Activated CD4-positive, alpha-beta T cell treated with anti-CD3 and anti-CD28 coated beads, Interleukin-2, amount 10 ng/mL, durations not matched to agents 7 days and 5 days (primary cell): Measurements from ENCODE around the gene TCN2. TPM values are rescaled to one million over a fixed set of nuclear protein-coding genes. Genes with fewer than 3 reads are reported as not detected.
"Not testable (repeated sequence)": the region's sequence is repeated elsewhere in the genome, so short reads cannot be mapped to it uniquely, and the experiment has no call there.

Source experiments
- CTCF ChIA-PET: fragments of 350-600 bp; sonication (Branson Sonifier 250); formaldehyde crosslinking; loops from one replicate; lab custom pipeline; 2021; ENCODE audit warnings: antibody characterized with exemption; lab: Charles Lee
- POLR2A ChIA-PET: fragments of 350-600 bp; sonication (Branson Sonifier 250); formaldehyde crosslinking; loops from one replicate; lab custom pipeline; 2021; ENCODE audit warnings: antibody characterized with exemption; lab: Charles Lee
- DNase-seq: peaks from one replicate; pipeline ENCODE4 v3.0.0-alpha.2; 2020
- H3K27ac Mint-ChIP-seq: one replicate; pipeline ENCODE4 v1.8.0; 2021; ENCODE audit warnings: mild to moderate bottlenecking, moderate library complexity, mixed read lengths
- H3K27me3 Mint-ChIP-seq: one replicate; pipeline ENCODE4 v1.8.0; 2021; ENCODE audit warnings: mixed read lengths
- H3K36me3 Mint-ChIP-seq: one replicate; pipeline ENCODE4 v1.8.0; 2021; ENCODE audit warnings: low read depth, mixed read lengths
- H3K4me1 Mint-ChIP-seq: one replicate; pipeline ENCODE4 v1.8.0; 2021; ENCODE audit warnings: mixed read lengths
- H3K4me3 Mint-ChIP-seq: one replicate; pipeline ENCODE4 v1.8.0; 2021; ENCODE audit warnings: mild to moderate bottlenecking, moderate library complexity, mixed read lengths
- H3K9me3 Mint-ChIP-seq: one replicate; pipeline ENCODE4 v1.8.0; 2021; ENCODE audit warnings: mixed read lengths
- total RNA-seq, 2 experiments: library from RNA; stranded (reverse); gene quantifications; one replicate each; pipeline ENCODE4 v1.2.3, GENCODE V29; 2021

The TCN2 gene
- total RNA-seq, 2 experiments from 2014 or later: 0.32 to 0.54 TPM

GRCh38 chr22:30607300-30607930 is 441 bp downstream of the TCN2 start:
- ChIA-PET CTCF (interaction anchor here (0.6 to 2.9 kb wide), 8 partner anchors 9 to 156 kb away, joined by 3 to 11 read pairs (median 4); no protein-coding TSS in a partner anchor), POLR2A (interaction anchor here (0.7 kb wide), 1 partner anchor 37 kb away, joined by 3 read pairs; no protein-coding TSS in a partner anchor)
- Mint-ChIP-seq H3K9me3 (no peaks in the 10 kb centered on the region), H3K27me3 (peaks cover 1% of the 10 kb centered on the region), H3K27ac (peak overlapping the region; percentile 84), H3K36me3 (no peaks in the 10 kb centered on the region), H3K4me1 (peaks cover 43% of the 10 kb centered on the region), H3K4me3 (peak overlapping the region; percentile 4)
- DNase-seq: no peak

DNA sequence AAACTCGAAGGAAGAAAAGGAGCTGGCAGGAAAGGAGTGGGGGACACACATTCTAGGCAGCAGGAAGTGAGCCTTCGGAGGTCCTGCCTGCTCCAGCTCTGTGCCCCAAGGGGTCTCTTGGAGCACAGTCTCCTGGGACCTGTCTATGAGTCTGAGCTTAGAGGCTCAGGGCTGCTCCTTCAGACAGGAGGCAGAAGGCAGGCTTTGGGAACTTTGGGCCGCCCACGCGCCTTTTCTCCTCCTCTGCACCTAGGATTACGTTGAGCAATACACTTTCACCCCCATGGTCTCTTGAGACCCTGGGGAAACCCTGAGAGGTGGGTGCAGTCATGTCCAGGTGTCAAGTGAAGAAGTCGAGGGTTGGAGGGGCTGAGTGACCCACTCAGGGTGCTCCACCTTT is 965 bp downstream of the TCN2 start:
- Mint-ChIP-seq H3K9me3 (no peaks in the 10 kb centered on the region), H3K4me1 (peaks cover 43% of the 10 kb centered on the region), H3K27me3 (peaks cover 1% of the 10 kb centered on the region), H3K27ac (no peak overlapping the region), H3K36me3 (no peaks in the 10 kb centered on the region), H3K4me3 (no peak overlapping the region)
- POLR2A ChIA-PET: no interaction called here
- no peak for DNase-seq
- CTCF ChIA-PET: interaction anchor here (0.6 to 2.9 kb wide), 7 partner anchors 8 to 156 kb away, joined by 3 to 11 read pairs (median 4); no protein-coding TSS in a partner anchor

- H3K27me3 Mint-ChIP-seq: peaks cover 1% of the 10 kb centered on the region
- POLR2A ChIA-PET: no interaction called here
- H3K27ac Mint-ChIP-seq: peak overlapping the region; percentile 25
- H3K4me1 Mint-ChIP-seq: peaks cover 43% of the 10 kb centered on the region
- no peaks in the 10 kb centered on the region for H3K36me3 Mint-ChIP-seq
- CTCF ChIA-PET: interaction anchor here (0.6 to 1.5 kb wide), 4 partner anchors 10 to 132 kb away, joined by 3 to 10 read pairs (median 3); no protein-coding TSS in a partner anchor
- no peak overlapping the region for H3K4me3 Mint-ChIP-seq
- DNase-seq: peak; percentile 40
- no peaks in the 10 kb centered on the region for H3K9me3 Mint-ChIP-seq
These were observed 2.5 kb downstream of the TCN2 start for GRCh38 chr22:30609260-30610185.

GRCh38 chr22:30610299-30610698 is 3.3 kb downstream of the TCN2 start:
- H3K4me3 Mint-ChIP-seq: no peak overlapping the region
- no peaks in the 10 kb centered on the region for H3K9me3 Mint-ChIP-seq
- DNase-seq: no peak
- peaks cover 43% of the 10 kb centered on the region for H3K4me1 Mint-ChIP-seq
- peaks cover 1% of the 10 kb centered on the region for H3K27me3 Mint-ChIP-seq
- no peaks in the 10 kb centered on the region for H3K36me3 Mint-ChIP-seq
- H3K27ac Mint-ChIP-seq: no peak overlapping the region
- ChIA-PET POLR2A (no interaction called here), CTCF (interaction anchor here (0.6 to 1.5 kb wide), 3 partner anchors 9 to 132 kb away, joined by 3 to 10 read pairs (median 3); no protein-coding TSS in a partner anchor)

GRCh38 chr22:30611197-30611596 is 4.2 kb downstream of the TCN2 start:
- Mint-ChIP-seq H3K27ac (no peak overlapping the region), H3K36me3 (no peaks in the 10 kb centered on the region), H3K9me3 (no peaks in the 10 kb centered on the region), H3K4me1 (peaks cover 36% of the 10 kb centered on the region), H3K27me3 (peaks cover 1% of the 10 kb centered on the region), H3K4me3 (no peak overlapping the region)
- ChIA-PET CTCF (interaction anchor here (0.8 to 2.1 kb wide), 2 partner anchors 11 to 152 kb away, joined by 3 to 6 read pairs; no protein-coding TSS in a partner anchor), POLR2A (no interaction called here)
- no peak for DNase-seq

- Mint-ChIP-seq H3K9me3 (no peaks in the 10 kb centered on the region), H3K27ac (no peak overlapping the region), H3K4me1 (peaks cover 21% of the 10 kb centered on the region), H3K4me3 (no peak overlapping the region), H3K27me3 (no peaks in the 10 kb centered on the region), H3K36me3 (no peaks in the 10 kb centered on the region)
- CTCF ChIA-PET: interaction anchor here (0.5 to 2.1 kb wide), 3 partner anchors 10 to 926 kb away, joined by 3 to 6 read pairs (median 3); no protein-coding TSS in a partner anchor
- POLR2A ChIA-PET: no interaction called here
- DNase-seq: no peak
These were observed 5.8 kb downstream of the TCN2 start for GRCh38 chr22:30612789-30613188.

- H3K36me3 Mint-ChIP-seq: no peaks in the 10 kb centered on the region
- H3K27me3 Mint-ChIP-seq: no peaks in the 10 kb centered on the region
- no peak overlapping the region for H3K27ac Mint-ChIP-seq
- CTCF ChIA-PET: interaction anchor here (1.4 kb wide), 1 partner anchor 20 kb away, joined by 6 read pairs; no protein-coding TSS in a partner anchor
- no peak overlapping the region for H3K4me3 Mint-ChIP-seq
- peaks cover 10% of the 10 kb centered on the region for H3K4me1 Mint-ChIP-seq
- no peaks in the 10 kb centered on the region for H3K9me3 Mint-ChIP-seq
- POLR2A ChIA-PET: no interaction called here
- no peak for DNase-seq
These were observed 7.3 kb downstream of the TCN2 start for GRCh38 chr22:30614268-30614667.

GRCh38 chr22:30614879-30615278 is 7.9 kb downstream of the TCN2 start:
- H3K27ac Mint-ChIP-seq: no peak overlapping the region
- H3K27me3 Mint-ChIP-seq: no peaks in the 10 kb centered on the region
- H3K4me1 Mint-ChIP-seq: peaks cover 5% of the 10 kb centered on the region
- ChIA-PET CTCF (interaction anchor here (1.4 to 3.0 kb wide), 2 partner anchors 8 to 20 kb away, joined by 6 to 11 read pairs; partner anchors contain the start of gene TCN2), POLR2A (no interaction called here)
- no peaks in the 10 kb centered on the region for H3K36me3 Mint-ChIP-seq
- no peaks in the 10 kb centered on the region for H3K9me3 Mint-ChIP-seq
- DNase-seq: no peak
- H3K4me3 Mint-ChIP-seq: no peak overlapping the region

DNA sequence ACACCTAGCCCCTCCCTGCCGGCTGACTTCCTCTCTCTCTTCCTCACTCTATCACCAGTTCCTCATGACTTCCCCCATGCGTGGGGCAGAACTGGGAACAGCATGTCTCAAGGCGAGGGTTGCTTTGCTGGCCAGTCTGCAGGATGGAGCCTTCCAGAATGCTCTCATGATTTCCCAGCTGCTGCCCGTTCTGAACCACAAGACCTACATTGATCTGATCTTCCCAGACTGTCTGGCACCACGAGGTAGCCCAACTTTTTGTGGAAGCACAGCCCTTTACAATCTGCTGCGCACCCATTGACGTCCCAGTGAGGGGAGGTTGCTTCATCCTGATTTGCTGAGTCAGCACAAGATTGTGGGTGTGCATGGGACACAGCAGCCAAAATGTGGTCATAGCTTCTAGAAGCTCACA is 8.6 kb downstream of the TCN2 start:
- no peaks in the 10 kb centered on the region for H3K9me3 Mint-ChIP-seq
- no peak for DNase-seq
- POLR2A ChIA-PET: no interaction called here
- H3K27me3 Mint-ChIP-seq: no peaks in the 10 kb centered on the region
- H3K27ac Mint-ChIP-seq: no peak overlapping the region
- H3K4me1 Mint-ChIP-seq: no peaks in the 10 kb centered on the region
- no peak overlapping the region for H3K4me3 Mint-ChIP-seq
- CTCF ChIA-PET: interaction anchor here (0.8 to 3.0 kb wide), 2 partner anchors 9 to 19 kb away, joined by 3 to 11 read pairs; partner anchors contain the start of gene TCN2
- no peaks in the 10 kb centered on the region for H3K36me3 Mint-ChIP-seq

DNA sequence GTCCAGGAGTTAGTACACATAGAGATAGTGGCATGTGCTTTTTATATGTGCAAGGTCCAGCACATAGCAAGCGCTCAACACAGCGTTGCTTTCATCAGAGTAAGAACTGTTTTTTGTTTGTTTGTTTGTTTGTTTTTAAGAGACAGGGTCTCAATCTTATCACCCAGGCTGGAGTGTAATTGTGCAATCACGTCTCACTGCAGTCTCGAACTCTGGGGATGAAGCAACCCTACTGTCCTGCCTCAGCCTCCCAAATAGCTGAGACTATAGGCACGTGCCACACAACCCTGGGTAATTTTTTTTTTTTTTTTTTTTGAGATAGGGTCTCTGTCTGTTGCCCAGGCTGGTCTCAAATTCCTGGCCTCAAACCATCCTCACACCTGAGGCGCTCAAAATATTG is 10.8 kb downstream of the TCN2 start:
- no peaks in the 10 kb centered on the region for H3K4me1 Mint-ChIP-seq
- DNase-seq: no peak
- POLR2A ChIA-PET: no interaction called here
- H3K36me3 Mint-ChIP-seq: no peaks in the 10 kb centered on the region
- CTCF ChIA-PET: interaction anchor here (0.7 to 1.3 kb wide), 2 partner anchors 11 to 453 kb away, joined by 4 to 6 read pairs; no protein-coding TSS in a partner anchor
- no peak overlapping the region for H3K27ac Mint-ChIP-seq
- H3K27me3 Mint-ChIP-seq: no peaks in the 10 kb centered on the region
- H3K4me3 Mint-ChIP-seq: no peak overlapping the region
- H3K9me3 Mint-ChIP-seq: no peaks in the 10 kb centered on the region

GRCh38 chr22:30619909-30620308 is 12.9 kb downstream of the TCN2 start:
- not testable (repeated sequence) for H3K36me3 Mint-ChIP-seq, H3K4me3 Mint-ChIP-seq, H3K27ac Mint-ChIP-seq, H3K27me3 Mint-ChIP-seq, H3K9me3 Mint-ChIP-seq, H3K4me1 Mint-ChIP-seq, DNase-seq
- CTCF ChIA-PET: interaction anchor here (1.0 to 2.9 kb wide), 3 partner anchors 10 to 30 kb away, joined by 3 to 10 read pairs (median 3); no protein-coding TSS in a partner anchor
- POLR2A ChIA-PET: interaction anchor here (0.7 kb wide), 1 partner anchor 103 kb away, joined by 3 read pairs; no protein-coding TSS in a partner anchor

- no peak for DNase-seq
- Mint-ChIP-seq H3K27ac (no peak overlapping the region), H3K36me3 (no peaks in the 10 kb centered on the region), H3K4me1 (no peaks in the 10 kb centered on the region), H3K27me3 (no peaks in the 10 kb centered on the region), H3K4me3 (no peak overlapping the region), H3K9me3 (no peaks in the 10 kb centered on the region)
- ChIA-PET POLR2A (no interaction called here), CTCF (interaction anchor here (0.5 to 3.4 kb wide), 3 partner anchors 9 to 945 kb away, joined by 3 to 17 read pairs (median 4); partner anchors contain the start of gene SLC35E4)
These were observed 19.4 kb downstream of the TCN2 start for GRCh38 chr22:30626413-30626812.
